ENCODE results near the gene TOP3B.

The TOP3B gene, protein sequence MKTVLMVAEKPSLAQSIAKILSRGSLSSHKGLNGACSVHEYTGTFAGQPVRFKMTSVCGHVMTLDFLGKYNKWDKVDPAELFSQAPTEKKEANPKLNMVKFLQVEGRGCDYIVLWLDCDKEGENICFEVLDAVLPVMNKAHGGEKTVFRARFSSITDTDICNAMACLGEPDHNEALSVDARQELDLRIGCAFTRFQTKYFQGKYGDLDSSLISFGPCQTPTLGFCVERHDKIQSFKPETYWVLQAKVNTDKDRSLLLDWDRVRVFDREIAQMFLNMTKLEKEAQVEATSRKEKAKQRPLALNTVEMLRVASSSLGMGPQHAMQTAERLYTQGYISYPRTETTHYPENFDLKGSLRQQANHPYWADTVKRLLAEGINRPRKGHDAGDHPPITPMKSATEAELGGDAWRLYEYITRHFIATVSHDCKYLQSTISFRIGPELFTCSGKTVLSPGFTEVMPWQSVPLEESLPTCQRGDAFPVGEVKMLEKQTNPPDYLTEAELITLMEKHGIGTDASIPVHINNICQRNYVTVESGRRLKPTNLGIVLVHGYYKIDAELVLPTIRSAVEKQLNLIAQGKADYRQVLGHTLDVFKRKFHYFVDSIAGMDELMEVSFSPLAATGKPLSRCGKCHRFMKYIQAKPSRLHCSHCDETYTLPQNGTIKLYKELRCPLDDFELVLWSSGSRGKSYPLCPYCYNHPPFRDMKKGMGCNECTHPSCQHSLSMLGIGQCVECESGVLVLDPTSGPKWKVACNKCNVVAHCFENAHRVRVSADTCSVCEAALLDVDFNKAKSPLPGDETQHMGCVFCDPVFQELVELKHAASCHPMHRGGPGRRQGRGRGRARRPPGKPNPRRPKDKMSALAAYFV

DNA sequence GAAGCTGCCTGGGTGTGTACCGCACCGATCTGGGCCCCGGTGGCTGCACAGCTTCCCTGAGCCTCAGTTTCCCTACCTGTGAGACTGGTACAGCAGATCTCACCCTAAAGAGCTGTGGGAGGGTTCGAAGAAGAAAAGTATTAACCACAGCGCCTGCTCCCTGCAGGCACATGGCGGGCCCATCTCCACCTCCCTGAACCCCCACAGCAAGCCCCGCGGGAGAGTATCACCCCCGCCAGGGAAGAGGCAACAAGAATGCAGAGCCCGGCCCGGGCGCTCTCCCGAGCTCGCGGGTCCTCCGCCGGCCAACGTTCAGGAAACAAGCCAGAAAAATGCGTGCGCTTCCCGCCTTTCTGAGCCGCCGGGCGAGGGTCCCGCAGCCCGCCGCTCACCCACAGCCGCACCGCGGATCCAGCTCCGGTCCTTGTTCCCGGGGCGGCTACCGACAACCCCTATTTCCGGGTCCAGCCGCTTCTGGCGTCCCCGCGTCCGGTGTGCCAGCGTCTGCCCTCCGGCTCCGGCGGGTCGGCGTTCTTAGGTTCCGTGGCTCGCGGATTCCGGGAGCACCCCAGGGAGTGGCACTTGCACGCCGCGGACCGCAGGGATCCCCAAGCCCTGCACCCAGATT is at the start of gene TOP3B:
TSS of gene TOP3B (minus strand) at position 450 of the 628 bp plus-strand sequence. CDS start 7,078 bp downstream, outside the sequence.
- peak; percentile 93 for DNase-seq

DNA sequence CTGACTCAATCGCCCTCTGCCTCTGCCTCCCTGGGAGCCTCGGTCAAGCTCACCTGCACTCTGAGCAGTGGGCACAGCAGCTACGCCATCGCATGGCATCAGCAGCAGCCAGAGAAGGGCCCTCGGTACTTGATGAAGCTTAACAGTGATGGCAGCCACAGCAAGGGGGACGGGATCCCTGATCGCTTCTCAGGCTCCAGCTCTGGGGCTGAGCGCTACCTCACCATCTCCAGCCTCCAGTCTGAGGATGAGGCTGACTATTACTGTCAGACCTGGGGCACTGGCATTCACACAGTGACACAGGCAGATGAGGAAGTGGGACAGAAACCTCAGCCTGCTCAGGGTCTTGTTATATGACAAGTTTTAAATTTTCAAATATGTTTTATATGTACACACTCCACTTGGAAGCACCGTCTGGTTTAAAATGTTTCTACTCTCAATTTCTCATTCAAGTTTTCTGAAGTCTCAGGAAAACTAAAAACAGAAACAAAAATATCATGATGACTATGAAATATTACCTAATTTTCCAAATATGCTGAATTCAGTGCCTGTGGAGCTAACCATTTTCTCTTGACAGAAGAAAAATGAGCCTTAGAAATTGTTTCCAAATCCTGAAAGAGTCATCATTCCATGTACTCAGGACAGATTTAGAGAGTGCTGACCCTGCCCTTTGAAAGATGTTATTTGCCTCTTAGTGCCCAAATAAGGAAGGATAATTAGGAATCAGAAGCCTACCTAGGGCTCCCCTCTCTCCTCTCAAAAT is 48.8 kb upstream of the TOP3B start:
- no peak for DNase-seq

- no peak for DNase-seq
Measured at GRCh38 chr22:22030493-22031182, 48.1 kb upstream of the TOP3B start.

GRCh38 chr22:22027955-22028354 is 45.4 kb upstream of the TOP3B start:
- no peak for DNase-seq

GRCh38 chr22:22026157-22026831 is 43.7 kb upstream of the TOP3B start:
- DNase-seq: no peak

DNA sequence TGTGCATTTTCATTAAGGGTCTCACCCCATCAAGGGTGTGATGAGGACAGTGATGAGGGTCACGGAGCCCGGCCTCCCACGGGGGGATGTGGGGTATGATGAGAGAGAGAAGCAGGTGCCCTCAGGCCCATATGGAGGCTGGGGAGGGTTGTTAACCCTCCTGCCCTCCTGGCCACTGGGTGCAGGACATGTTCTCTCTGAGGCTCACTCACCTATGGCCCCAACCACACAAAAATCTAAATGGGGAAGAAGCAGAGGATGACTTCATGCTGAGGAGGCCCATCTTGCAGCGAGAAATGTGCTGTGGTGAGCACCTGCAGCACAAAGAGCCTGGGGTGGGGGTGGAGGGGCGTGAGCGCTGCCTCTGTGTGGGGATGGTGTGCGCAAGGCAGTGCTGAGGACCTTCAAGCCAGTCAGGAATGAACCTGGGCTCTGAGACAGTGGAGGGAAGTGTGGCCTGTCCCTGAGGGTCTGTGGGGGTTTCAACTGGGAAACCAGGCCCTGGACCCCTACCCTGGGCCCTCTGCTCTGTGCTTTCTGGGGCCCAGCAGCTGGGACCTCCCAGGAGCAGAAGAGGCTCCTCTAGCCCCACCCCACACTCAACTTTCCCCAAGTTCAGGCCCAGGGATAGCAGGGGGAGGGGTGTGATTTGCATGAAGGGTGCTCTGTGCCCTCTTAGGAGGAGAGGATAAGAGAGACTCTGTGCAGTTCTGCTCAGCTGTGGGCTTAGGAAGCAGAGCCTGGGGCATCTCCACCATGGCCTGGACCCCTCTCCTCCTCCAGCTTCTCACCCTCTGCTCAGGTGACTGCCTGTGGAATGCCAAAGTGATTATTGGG is 43.0 kb upstream of the TOP3B start:
- DNase-seq: no peak

- DNase-seq: no peak
Measured at GRCh38 chr22:22024440-22024839, 41.9 kb upstream of the TOP3B start.

GRCh38 chr22:22023581-22024137 is 41.1 kb upstream of the TOP3B start:
- DNase-seq: no peak

- DNase-seq: no peak
Measured at GRCh38 chr22:22022947-22023534, 40.5 kb upstream of the TOP3B start.

GRCh38 chr22:22022255-22022840 is 39.8 kb upstream of the TOP3B start:
- no peak for DNase-seq

DNA sequence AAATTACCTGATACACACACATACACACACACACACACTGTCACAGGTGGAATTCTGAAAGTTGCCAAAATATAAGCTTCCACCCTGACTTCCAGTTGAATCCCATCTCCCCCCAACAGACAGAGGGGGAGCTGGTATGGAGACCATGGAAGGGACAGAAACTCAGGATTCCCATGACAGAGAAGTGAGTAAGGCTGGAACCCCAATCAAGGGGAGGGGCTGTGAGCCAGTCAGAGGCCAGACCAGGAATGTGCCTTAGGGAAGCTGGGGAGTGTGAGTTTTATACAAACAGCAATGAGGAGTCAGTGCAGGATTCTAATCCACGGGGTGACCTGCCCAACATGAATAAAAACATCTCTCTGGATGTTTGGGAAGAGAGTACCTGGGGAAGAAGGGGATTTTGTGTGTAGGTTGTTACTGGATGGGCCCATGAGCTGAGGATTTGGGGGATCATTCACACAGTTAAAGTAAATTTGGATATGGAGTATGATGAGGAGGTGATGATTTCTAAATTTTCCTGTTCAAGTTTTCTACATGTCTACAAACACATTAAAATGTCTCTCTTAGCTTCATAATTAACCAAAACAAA is 38.7 kb upstream of the TOP3B start:
- no peak for DNase-seq

GRCh38 chr22:22020425-22020852 is 37.9 kb upstream of the TOP3B start:
- DNase-seq: no peak

DNA sequence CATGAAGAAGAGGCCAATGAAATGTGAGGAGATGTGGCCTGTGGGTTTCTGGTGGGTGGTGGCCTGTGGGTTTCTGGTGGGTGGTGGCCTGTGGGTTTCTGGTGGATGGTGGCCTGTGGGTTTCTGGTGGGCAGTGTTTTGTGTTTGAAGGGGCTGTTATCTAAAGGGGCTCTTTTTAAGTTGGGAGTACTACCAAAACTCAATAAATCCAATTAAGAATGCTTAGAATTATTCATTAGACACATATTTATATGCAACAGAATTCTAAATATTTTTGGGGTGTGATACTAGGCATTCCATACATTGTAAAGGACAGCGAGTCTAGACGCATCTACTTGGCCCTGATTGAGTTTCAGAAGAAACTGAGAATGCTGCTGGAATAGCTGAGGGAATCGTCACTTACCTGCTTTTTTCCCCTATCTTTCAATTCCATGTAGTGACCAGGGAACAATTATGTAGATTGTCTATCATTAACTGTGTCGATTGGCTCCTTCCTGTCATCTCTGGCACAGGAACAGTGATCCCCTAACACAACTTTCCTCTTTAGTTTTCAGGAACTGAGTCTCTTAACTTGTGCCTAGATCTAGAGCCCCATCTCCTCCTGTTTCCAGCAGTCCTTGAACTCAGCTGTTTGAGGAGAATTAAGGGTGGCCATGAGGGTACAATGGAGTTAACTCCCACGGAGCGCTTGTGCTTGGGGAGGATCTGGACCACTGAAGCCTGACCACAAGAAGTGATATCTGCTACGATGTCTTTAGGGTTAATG is 37.3 kb upstream of the TOP3B start:
- DNase-seq: no peak

- DNase-seq: no peak
Measured at GRCh38 chr22:22018825-22019658, 36.5 kb upstream of the TOP3B start.

DNA sequence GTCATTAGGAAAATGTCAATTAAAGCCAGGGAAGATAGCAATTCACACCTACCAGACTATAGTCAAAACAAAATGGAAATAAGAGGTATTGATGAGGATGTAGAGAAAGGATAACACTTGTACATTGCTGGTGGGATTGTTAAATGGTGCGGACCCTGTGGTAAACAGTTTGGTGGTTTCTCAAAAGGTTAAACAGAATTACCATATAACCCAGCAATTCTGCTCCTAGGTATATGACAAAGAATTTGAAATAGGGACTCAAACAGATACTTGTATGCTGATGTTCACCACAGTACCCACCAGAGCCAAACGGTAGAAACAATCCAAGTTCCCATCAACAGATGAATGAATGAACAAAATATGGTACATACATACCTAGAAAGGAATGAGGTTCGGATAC is 33.0 kb upstream of the TOP3B start:
- DNase-seq: no peak

- no peak for DNase-seq
Measured at GRCh38 chr22:22014285-22014659, 31.7 kb upstream of the TOP3B start.
